Right atrium auricular region (tissue), 2 donors: Measurements from ENCODE around the gene CD4. TPM values are rescaled to one million over a fixed set of nuclear protein-coding genes. Genes with fewer than 3 reads are reported as not detected.

ENCODE experiments used
- DNase-seq: peaks from one replicate; pipeline ENCODE4 v3.0.0-alpha.2; 2019; ENCODE audit warnings: low spot score
- H3K27ac ChIP-seq, 2 donors: fragments of 200-600 bp; sonication (generic); 1 replicate in 1 of 2; 2 replicates in 1 of 2; pipeline ENCODE4 v1.5.1; 2016 to 2019
- H3K27me3 ChIP-seq, 2 donors: fragments of 200-600 bp; sonication (generic); one replicate each; pipeline versions ENCODE4 v1.5.1 to v1.6.0; 2017 to 2019
- H3K36me3 ChIP-seq: fragments of 200-600 bp; sonication (generic); one replicate; pipeline ENCODE4 v1.5.1; 2016
- H3K4me1 ChIP-seq, 2 donors: fragments of 200-600 bp; sonication (generic); one replicate each; pipeline versions ENCODE4 v1.5.1 to v1.6.0; 2017 to 2019
- H3K4me3 ChIP-seq, 2 donors: fragments of 200-600 bp; sonication (generic); 1 replicate in 1 of 2; 2 replicates in 1 of 2; pipeline ENCODE4 v1.5.1; 2017 to 2019; ENCODE audit warnings: mild to moderate bottlenecking in 1 of 2, moderate library complexity in 1 of 2
- H3K9me3 ChIP-seq, 2 donors: fragments of 200-600 bp; sonication (generic); one replicate each; pipeline ENCODE4 v1.5.1; 2019
- CTCF ChIP-seq, 2 donors: fragments of 200-600 bp; sonication (generic); IDR thresholded peaks; one replicate each; pipeline ENCODE4 v1.5.1; 2019; ENCODE audit warnings: antibody characterized with exemption in 2 of 2
- total RNA-seq, 2 donors: library from RNA; depleted of rRNA; stranded (reverse); fragments of >200 nt; gene quantifications; one replicate each; pipeline ENCODE4 v1.1.0, GENCODE V29; 2016

CD4 gene
- total RNA-seq, 2 donors from 2014 or later, result 3.2 to 7.3 TPM

- Histone ChIP-seq H3K9me3 (no peaks in the 10 kb centered on the region), H3K36me3 (no peaks in the 10 kb centered on the region), H3K27me3 (no peaks in the 10 kb centered on the region), H3K4me3 (no peak overlapping the region), H3K4me1 (no peaks in the 10 kb centered on the region), H3K27ac (no peak overlapping the region)
- no peak for TF ChIP-seq CTCF (IDR thresholded peaks at IDR 0.05)
- DNase-seq, result no peak
Observed at GRCh38 chr12:6799147-6799546, 9.8 kb downstream of the CD4 start.

- H3K36me3 ChIP-seq, result no peaks in the 10 kb centered on the region
- no peak for TF ChIP-seq CTCF (IDR thresholded peaks at IDR 0.05)
- DNase-seq, result no peak
- no peak overlapping the region for H3K27ac ChIP-seq
- H3K4me1 ChIP-seq, result no peaks in the 10 kb centered on the region
- H3K27me3 ChIP-seq, result no peaks in the 10 kb centered on the region
- H3K9me3 ChIP-seq, result no peaks in the 10 kb centered on the region
- no peak overlapping the region for H3K4me3 ChIP-seq
Observed at GRCh38 chr12:6807170-6807569, 17.8 kb downstream of the CD4 start.

GRCh38 chr12:6809056-6809455, 19.7 kb downstream of the CD4 start:
- Histone ChIP-seq H3K27ac (no peak overlapping the region), H3K9me3 (no peaks in the 10 kb centered on the region), H3K4me3 (no peak overlapping the region), H3K36me3 (no peaks in the 10 kb centered on the region), H3K4me1 (no peaks in the 10 kb centered on the region), H3K27me3 (no peaks in the 10 kb centered on the region)
- TF ChIP-seq CTCF (IDR thresholded peaks at IDR 0.05), result no peak
- DNase-seq, result no peak

GRCh38 chr12:6810758-6811157, 21.4 kb downstream of the CD4 start:
- Histone ChIP-seq H3K9me3 (no peaks in the 10 kb centered on the region), H3K36me3 (no peaks in the 10 kb centered on the region), H3K4me1 (no peaks in the 10 kb centered on the region), H3K27ac (no peak overlapping the region), H3K27me3 (no peaks in the 10 kb centered on the region), H3K4me3 (no peak overlapping the region)
- no peak for DNase-seq
- no peak for TF ChIP-seq CTCF (IDR thresholded peaks at IDR 0.05)

- no peak for DNase-seq
- TF ChIP-seq CTCF (IDR thresholded peaks at IDR 0.05), result no peak
- Histone ChIP-seq H3K36me3 (no peaks in the 10 kb centered on the region), H3K27ac (no peak overlapping the region), H3K9me3 (no peaks in the 10 kb centered on the region), H3K4me1 (no peaks in the 10 kb centered on the region), H3K4me3 (no peak overlapping the region), H3K27me3 (no peaks in the 10 kb centered on the region)
Observed at GRCh38 chr12:6813363-6813762, 24.0 kb downstream of the CD4 start.

- H3K9me3 ChIP-seq, result no peaks in the 10 kb centered on the region
- DNase-seq, result no peak
- no peak for TF ChIP-seq CTCF (IDR thresholded peaks at IDR 0.05)
- H3K36me3 ChIP-seq, result no peaks in the 10 kb centered on the region
- no peak overlapping the region for H3K4me3 ChIP-seq
- no peaks in the 10 kb centered on the region for H3K27me3 ChIP-seq
- H3K4me1 ChIP-seq, result peaks cover 3 to 9% of the 10 kb centered on the region in 2 donors
- no peak overlapping the region for H3K27ac ChIP-seq
Observed at GRCh38 chr12:6816598-6816997, 27.3 kb downstream of the CD4 start.
